T-helper 2 cell treated with Interferon-gamma antibody and Interleukin-4, amounts not matched to agents 5 μg/mL and 100 μg/mL, for 36 hours (primary cell): ENCODE data around the gene AKNA.
"Not testable (repeated sequence)": the region's sequence is repeated elsewhere in the genome, so short reads cannot be mapped to it uniquely, and the experiment has no call there.

Source experiments
- DNase-seq: peaks from one replicate; pipeline ENCODE4 v3.0.0; 2021; ENCODE audit warnings: low spot score
- H3K27ac Mint-ChIP-seq: one replicate; pipeline ENCODE4 v1.8.0; 2021; ENCODE audit warnings: mild to moderate bottlenecking, mixed read lengths
- H3K27me3 Mint-ChIP-seq: one replicate; pipeline ENCODE4 v1.8.0; 2021; ENCODE audit warnings: low read depth, mixed read lengths
- H3K36me3 Mint-ChIP-seq: one replicate; pipeline ENCODE4 v1.8.0; 2021; ENCODE audit warnings: low read depth, mixed read lengths
- H3K4me1 Mint-ChIP-seq: one replicate; pipeline ENCODE4 v1.8.0; 2021; ENCODE audit warnings: low read depth, mixed read lengths
- H3K4me3 Mint-ChIP-seq: one replicate; pipeline ENCODE4 v1.8.0; 2022; ENCODE audit warnings: mild to moderate bottlenecking, moderate library complexity, mixed read lengths
- H3K9me3 Mint-ChIP-seq: one replicate; pipeline ENCODE4 v1.8.0; 2021; ENCODE audit warnings: mixed read lengths

Gene AKNA

DNA sequence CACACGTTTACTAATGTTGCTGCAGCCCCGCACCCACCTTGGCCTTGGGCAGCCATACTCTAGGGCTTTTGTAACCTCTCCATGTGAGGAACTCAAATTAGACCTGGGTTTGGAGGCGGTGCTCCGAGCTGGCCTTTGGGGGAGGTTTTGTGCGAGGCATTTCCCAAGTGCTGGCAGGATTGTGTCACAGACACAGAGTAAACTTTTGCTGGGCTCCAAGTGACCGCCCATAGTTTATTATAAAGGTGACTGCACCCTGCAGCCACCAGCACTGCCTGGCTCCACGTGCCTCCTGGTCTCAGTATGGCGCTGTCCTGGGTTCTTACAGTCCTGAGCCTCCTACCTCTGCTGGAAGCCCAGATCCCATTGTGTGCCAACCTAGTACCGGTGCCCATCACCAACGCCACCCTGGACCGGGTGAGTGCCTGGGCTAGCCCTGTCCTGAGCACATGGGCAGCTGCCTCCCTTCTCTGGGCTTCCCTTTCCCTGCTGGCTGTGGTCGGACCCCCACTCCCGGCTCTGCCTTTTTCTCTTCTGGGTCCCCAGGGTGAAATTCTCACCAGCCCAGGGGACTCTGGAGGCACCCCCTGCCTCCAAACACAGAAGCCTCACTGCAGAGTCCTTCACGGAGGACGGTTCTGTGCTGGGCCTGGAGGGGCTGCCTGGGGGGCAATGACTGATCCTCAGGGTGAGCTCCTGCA lies 64.8 kb downstream of the AKNA start, which contains the start of gene ORM1:
Gene ORM1 (plus strand): TSS at position 268 of the 701 bp plus-strand sequence. CDS start 36 bp downstream, at position 304.
- H3K36me3 Mint-ChIP-seq, H3K27me3 Mint-ChIP-seq, H3K9me3 Mint-ChIP-seq, H3K4me1 Mint-ChIP-seq, DNase-seq, H3K4me3 Mint-ChIP-seq, H3K27ac Mint-ChIP-seq: not testable (repeated sequence)

DNA sequence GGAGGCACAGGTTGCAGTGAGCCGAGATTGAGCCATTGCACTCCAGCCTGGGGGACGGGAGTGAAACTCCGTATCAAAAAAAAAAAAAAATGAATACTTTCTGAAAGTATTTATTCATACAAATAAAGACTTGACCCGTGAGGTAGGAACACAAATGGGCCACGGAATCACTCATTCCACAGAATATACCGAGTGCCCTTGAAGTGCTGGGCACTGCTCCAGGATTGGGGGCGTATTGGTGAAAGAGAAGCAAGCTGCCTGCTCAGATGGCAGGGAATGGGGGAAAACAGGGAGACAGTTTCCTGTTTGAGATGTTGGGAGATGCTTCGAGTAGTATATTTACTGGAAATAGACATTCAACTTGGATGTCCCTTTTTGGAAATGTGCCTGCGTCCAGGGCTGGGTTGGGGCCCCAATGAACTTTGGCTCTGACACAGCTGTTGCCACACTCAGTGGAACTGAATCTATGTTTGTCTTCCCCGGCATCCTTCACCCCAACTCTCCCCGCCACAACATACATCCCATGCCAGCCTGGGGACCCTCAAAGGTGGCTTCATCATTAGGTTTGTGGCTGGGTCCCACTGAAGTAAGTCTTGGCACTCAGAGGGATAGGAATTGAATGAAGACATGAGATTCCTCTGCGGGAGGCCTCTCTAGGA lies 65.5 kb downstream of the AKNA start:
- not testable (repeated sequence) for H3K4me3 Mint-ChIP-seq, H3K36me3 Mint-ChIP-seq, DNase-seq, H3K27ac Mint-ChIP-seq, H3K9me3 Mint-ChIP-seq, H3K27me3 Mint-ChIP-seq, H3K4me1 Mint-ChIP-seq

DNA sequence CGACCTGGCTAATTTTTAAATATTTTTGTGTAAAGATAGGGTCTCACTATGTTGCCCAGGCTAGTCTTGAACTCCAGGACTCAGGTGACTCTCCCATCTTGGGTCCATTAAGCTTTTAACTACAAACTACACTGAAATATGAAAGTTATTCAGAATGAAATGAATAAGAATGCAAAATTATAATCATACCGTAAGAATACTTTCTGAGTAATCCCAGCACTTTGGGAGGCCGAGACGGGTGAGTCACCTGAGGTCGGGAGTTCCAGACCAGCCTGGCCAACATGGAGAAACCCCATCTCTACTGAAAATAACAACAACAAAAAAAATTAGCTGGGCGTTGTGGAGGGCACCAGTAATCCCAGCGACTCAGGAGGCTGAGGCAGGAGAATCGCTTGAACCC lies 66.0 kb downstream of the AKNA start:
- no peak overlapping the region for H3K4me3 Mint-ChIP-seq
- no peaks in the 10 kb centered on the region for H3K36me3 Mint-ChIP-seq
- no peak overlapping the region for H3K27ac Mint-ChIP-seq
- DNase-seq = peak; percentile 30
- H3K27me3 Mint-ChIP-seq = no peaks in the 10 kb centered on the region
- peaks cover 5% of the 10 kb centered on the region for H3K4me1 Mint-ChIP-seq
- H3K9me3 Mint-ChIP-seq = no peaks in the 10 kb centered on the region

DNA sequence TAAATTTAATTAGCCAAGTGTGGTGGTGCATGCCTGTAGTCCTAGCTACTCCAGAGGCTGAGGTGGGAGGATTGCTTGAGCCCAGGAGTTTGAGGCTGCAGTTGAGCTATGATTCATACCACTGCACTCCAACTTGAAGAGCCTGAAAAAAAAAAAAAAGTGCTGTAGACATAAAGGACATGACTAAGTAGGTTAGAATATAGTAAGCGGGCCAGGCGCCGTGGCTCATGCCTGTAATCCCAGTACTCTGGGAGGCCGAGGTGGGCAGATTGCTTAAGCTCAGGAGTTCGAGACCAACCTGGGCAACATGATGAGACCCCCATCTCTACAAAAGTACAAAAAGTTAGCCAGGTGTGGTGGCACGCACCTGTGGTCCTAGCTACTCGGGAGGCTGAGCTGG lies 67.1 kb downstream of the AKNA start:
- DNase-seq, H3K9me3 Mint-ChIP-seq, H3K36me3 Mint-ChIP-seq, H3K4me3 Mint-ChIP-seq, H3K27ac Mint-ChIP-seq, H3K27me3 Mint-ChIP-seq, H3K4me1 Mint-ChIP-seq: not testable (repeated sequence)

DNA sequence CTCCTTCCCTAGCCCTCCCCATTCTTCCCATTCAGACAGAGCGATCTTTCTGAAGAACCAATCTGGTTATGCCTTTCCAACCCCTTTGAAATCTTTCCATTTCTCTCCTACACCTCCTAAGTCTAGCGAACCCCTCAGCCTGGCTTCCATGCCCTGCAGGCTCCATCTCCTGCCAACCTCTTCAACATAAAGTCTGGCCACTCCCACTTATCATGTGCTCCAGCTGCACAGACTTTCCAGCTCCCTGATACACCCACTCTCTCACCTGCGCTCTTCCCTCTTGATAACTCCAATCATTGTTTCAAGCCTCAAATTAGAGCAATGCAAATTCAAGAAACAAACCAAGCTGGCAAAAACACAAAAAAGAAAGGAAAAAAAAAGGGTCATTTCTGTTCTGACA lies 68.6 kb downstream of the AKNA start:
- no peak for DNase-seq
- Mint-ChIP-seq H3K9me3 (no peaks in the 10 kb centered on the region), H3K4me1 (peaks cover 5% of the 10 kb centered on the region), H3K4me3 (no peak overlapping the region), H3K27me3 (no peaks in the 10 kb centered on the region), H3K36me3 (no peaks in the 10 kb centered on the region), H3K27ac (no peak overlapping the region)

DNA sequence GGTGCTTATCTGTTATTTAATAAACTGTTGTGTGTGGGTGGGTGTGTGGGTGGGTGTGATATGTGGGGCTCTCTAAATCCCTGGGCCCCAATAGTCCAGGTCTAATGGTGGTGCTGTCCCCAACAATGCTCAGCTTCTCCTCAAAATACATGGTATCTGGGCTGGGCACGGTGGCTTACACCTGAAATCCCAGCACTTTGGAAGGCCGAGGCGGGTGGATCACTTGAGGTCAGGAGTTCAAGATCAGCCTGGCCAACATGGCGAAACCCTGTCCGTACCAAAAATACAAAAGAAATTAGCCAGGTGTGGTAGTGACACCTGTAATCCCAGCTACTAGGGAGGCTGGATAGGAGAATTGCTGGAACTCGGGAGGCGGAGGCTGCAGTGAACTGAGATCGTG lies 69.4 kb downstream of the AKNA start:
- Mint-ChIP-seq H3K4me3 (no peak overlapping the region), H3K36me3 (no peaks in the 10 kb centered on the region), H3K9me3 (no peaks in the 10 kb centered on the region), H3K27me3 (no peaks in the 10 kb centered on the region), H3K4me1 (peaks cover 5% of the 10 kb centered on the region), H3K27ac (no peak overlapping the region)
- DNase-seq = no peak

DNA sequence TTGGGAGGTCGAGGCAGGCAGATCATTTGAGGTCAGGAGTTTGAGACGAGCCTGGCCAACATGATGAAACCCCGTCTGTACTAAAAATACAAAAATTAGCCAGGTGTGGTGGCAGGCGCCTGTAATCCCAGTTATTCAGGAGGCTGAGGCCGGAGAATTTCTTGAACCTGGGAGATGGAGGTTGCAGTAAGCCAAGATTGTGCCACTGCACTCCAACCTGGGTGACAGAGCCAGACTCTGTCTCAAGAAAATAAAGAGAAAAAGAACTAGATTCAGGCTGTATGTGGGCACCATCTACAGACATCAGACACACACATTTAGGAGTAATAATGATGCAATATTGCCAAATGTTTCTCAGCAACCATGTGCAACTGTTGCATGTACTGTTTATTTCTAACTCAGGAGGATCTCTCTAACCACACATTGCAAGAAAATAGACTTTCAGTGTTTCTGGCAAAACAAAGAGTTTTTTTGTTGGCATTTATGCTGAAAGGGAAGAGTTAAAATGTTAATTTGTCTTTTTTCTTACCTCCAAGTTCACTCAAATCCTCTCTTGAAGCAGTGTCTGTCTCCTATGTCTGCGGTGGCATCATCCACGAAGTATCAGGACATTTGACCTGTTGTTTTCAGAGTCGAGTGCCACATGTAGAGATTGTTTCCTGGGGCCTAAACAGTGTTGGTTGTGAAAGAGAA lies 70.0 kb downstream of the AKNA start:
- no peak overlapping the region for H3K27ac Mint-ChIP-seq
- no peak overlapping the region for H3K4me3 Mint-ChIP-seq
- H3K4me1 Mint-ChIP-seq = peaks cover 5% of the 10 kb centered on the region
- H3K27me3 Mint-ChIP-seq = no peaks in the 10 kb centered on the region
- H3K9me3 Mint-ChIP-seq = no peaks in the 10 kb centered on the region
- no peaks in the 10 kb centered on the region for H3K36me3 Mint-ChIP-seq
- DNase-seq = no peak

DNA sequence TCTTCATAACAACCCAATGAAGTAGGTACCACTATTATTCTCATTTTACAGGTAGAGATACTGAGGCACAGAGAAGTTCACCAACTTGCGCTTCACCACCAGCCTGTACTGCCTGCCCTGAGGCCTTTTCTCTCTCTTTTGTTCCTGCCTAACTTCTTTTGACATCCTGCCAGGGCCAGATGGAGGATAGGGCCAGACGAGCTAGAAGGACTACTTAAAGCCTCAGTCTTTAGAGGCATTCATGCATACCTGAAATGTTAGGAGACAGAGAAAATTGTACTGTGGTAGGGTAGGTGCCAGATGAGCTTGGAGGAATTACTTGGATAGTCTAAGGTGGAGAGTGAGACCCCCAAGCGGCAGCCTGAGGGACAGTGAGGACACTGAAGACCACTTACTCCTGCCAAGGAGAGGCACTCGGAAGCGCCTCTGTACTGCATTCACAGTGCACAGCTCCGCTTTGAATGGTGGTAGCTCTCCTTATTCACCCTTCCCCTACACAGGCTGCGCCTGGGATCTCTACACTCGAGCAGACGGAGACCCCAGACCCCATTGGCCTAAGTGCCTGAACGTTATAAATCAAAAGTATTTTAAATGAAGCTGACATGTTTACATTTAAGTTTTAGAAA lies 71.1 kb downstream of the AKNA start:
- H3K27me3 Mint-ChIP-seq = no peaks in the 10 kb centered on the region
- H3K4me1 Mint-ChIP-seq = peaks cover 5% of the 10 kb centered on the region
- DNase-seq = no peak
- no peaks in the 10 kb centered on the region for H3K36me3 Mint-ChIP-seq
- H3K27ac Mint-ChIP-seq = no peak overlapping the region
- no peak overlapping the region for H3K4me3 Mint-ChIP-seq
- H3K9me3 Mint-ChIP-seq = no peaks in the 10 kb centered on the region

DNA sequence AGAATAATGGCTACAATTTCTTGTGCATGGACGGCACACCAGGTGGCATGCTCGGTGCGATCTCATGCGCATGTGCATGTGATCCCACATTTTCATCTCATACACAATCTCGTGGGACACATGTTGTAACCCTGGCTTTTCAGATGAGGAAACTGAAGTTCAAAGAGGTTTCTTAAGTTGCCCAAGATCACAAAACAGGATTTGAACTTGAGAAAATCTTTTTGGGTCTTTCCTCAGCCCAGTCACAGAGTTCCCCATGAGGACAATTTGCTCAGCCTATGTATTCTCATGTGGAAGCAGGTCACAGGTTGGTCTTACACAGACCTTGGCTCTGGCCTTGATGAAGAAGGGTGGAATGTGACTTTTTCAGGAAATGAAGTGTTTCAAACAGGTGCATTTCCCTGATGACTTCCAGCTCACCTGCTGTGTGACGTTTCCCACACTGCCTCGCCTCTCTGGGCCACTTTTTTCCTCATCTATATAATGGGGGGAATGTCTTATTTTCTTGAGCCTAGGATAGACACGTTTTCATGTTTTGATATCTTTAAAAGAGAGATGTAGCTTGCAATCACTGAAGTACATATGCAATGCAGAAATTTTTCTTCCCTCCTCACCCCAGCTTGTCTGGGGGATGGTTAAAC lies 71.9 kb downstream of the AKNA start:
- Mint-ChIP-seq H3K4me3 (no peak overlapping the region), H3K36me3 (no peaks in the 10 kb centered on the region), H3K4me1 (peaks cover 5% of the 10 kb centered on the region), H3K9me3 (no peaks in the 10 kb centered on the region), H3K27ac (no peak overlapping the region), H3K27me3 (no peaks in the 10 kb centered on the region)
- no peak for DNase-seq

DNA sequence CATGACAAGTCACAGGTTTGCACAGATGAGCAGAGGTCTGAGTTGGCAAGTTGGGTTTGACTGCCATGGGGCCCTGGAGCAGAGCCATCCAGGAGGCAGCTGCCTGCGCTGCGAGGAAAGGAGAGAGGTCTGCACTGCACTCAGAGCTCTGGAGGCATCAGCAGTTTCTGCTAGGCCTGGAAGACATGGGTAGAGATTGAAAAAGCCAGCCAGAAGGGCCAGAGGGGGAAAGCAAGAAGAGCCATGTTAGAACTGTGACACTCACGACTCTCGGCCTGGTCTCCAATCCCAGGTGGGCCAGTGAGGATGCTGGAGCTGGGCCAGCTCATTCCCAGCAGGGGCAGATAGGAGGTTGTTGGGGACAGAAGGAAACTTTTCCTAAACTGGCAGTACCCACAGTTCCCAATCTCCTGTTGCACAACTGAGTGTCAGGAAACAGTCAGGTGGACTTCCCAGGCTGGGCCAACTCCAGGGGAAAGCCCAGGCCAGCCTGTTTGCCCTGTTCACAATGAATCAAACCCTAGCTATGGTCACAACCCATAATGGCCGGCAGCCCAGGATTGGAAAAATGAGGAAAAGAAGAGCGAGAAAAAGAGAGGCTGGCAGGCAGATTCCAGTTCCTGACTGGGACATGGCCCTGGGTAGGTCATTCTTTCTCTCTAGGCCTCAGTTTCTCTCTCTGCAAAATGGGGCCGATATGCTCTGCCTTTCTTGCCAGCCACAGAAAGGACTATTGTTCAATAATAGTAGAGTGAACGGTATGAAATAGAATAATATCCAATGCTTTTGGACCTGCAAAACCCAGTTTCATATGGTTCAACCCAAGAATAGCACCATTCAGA lies 72.7 kb downstream of the AKNA start:
- Mint-ChIP-seq H3K27me3 (no peaks in the 10 kb centered on the region), H3K4me3 (no peak overlapping the region), H3K4me1 (peaks cover 5% of the 10 kb centered on the region), H3K9me3 (no peaks in the 10 kb centered on the region), H3K27ac (peak overlapping the region; percentile 55), H3K36me3 (no peaks in the 10 kb centered on the region)
- DNase-seq = no peak

DNA sequence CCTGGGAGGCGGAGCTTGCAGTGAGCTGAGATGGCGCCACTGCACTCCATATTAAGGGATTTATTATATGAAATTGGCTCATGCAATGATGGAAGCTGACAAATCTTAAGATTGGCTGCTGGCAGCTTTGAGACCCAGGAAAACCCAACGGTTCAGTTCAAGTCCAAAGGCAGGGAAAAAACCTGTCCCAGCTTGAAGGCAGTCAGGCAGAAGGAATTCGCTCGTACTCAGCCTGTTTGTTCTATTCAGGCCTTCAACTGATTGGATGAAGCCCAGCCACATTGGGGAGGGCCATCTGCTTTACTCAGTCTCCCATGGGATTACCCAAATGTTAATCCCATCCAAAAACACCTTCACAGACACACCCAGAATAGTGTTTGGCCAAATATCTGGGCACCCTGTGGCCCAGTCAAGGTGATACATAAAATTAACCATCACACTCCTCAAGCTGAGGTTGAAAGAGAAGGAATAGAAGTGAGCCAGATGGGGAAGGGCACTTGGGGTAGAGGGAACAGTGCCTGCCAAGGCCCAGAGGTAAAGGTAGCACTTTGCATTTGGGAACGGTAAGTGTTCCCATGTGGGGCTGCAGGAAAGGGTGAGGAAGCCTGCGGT lies 73.4 kb downstream of the AKNA start:
- H3K9me3 Mint-ChIP-seq = no peaks in the 10 kb centered on the region

DNA sequence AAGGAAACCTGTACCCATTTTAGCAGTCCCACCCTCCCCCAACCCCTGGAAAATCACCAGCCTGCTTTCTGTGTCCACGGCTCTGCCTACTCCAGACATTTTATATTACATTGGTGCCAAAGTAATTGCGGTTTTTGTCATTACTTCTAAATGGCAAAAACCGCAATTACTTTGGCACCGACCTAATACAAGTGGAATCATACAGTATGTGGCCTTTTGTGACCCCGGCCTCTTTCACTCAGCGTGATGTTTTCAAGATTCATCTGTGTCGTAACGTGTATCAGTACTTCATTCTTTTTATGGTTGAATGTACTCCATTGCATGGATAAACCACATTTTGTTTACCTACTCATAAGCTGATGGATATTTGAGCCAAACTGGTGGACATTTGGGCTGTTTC lies 74.6 kb downstream of the AKNA start:
- no peak for DNase-seq
- Mint-ChIP-seq H3K27ac (no peak overlapping the region), H3K9me3 (no peaks in the 10 kb centered on the region), H3K27me3 (no peaks in the 10 kb centered on the region), H3K36me3 (no peaks in the 10 kb centered on the region), H3K4me3 (no peak overlapping the region), H3K4me1 (peaks cover 5% of the 10 kb centered on the region)

More for the DNA sequence above, 73.4 kb downstream of the AKNA start:
- Mint-ChIP-seq H3K27me3 (no peaks in the 10 kb centered on the region), H3K4me3 (no peak overlapping the region), H3K4me1 (peaks cover 5% of the 10 kb centered on the region), H3K36me3 (no peaks in the 10 kb centered on the region), H3K27ac (no peak overlapping the region)
- no peak for DNase-seq

DNA sequence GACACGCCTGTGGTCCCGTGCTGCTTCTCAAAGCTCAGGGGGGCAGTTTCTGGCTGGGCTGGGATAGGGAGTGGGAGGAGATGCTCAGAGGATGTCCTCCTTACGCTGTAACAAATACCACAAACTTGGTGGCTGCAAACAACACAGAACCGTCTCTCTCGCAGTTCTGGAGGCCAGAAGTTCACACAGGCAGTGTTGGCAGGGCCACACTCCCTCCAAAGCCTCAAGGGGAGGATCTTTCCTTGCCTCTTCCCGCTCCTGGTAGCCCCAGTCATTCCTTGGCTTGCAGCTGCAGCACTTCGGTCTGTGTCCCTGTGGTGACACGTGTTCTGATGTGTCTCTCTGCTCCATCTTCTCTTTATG lies 75.3 kb downstream of the AKNA start:
- Mint-ChIP-seq H3K4me3 (no peak overlapping the region), H3K9me3 (no peaks in the 10 kb centered on the region), H3K27me3 (no peaks in the 10 kb centered on the region), H3K4me1 (no peaks in the 10 kb centered on the region), H3K27ac (no peak overlapping the region), H3K36me3 (no peaks in the 10 kb centered on the region)
- no peak for DNase-seq
